ENCODE data around the gene MSH5. TPM values are rescaled to one million over a fixed set of nuclear protein-coding genes. Genes with fewer than 3 reads are reported as not detected.

The MSH5 gene
- total RNA-seq, 3 donors from 2014 or later (not counting 1 experiment from before 2014, with no cell fraction given): 28.2 to 44.6 (median 43.7) TPM

DNA sequence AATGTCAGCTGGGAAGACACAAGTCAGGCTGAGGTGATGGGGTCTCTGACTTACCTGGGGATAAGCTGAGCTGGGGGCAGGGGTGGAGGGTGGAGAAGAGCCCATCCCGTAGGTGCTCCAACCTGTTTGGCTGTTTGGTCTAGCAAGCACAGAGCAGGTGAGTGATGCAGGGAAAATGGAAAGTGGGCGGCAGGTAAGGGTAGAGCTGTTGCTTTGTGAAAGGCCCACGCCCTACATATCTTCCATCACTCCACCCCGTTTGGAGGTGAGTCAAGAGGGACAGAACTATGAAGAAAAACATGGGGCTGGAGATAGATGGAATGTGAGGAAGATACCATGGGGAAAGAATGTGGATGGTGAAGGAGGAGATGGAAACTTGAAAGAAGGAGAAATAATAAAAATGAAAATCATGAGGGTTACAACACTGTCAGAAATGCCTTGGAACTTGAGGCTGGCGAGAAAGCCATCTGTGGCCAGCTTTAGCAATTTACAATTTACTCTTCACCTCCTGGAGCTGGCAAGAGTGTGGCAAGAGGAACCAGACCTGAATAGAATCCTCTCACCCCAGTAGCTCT, 19.5 kb upstream of the MSH5 start:
- intact Hi-C loops (cut with micrococcal nuclease): no loop called here
- DNase-seq (no peak), ATAC-seq (no peak)
- H3K27me3 Mint-ChIP-seq (ENCODE audit: low read depth in 2 of 2): peaks cover 0 to 4% of the 10 kb centered on the region in 2 donors
- Histone ChIP-seq H3K27me3 (ENCODE audit: control insufficient read depth, insufficient read depth, low read length) (no peaks in the 10 kb centered on the region), H3K36me3 (ENCODE audit: control insufficient read depth, insufficient read depth, low read length) (no peaks in the 10 kb centered on the region), H3K9me3 (ENCODE audit: control insufficient read depth, insufficient read depth, low read length) (no peaks in the 10 kb centered on the region), H3K4me3 (ENCODE audit: low read length) (no peak overlapping the region), H3K4me1 (ENCODE audit: control insufficient read depth, insufficient read depth, low read length) (peaks cover 15% of the 10 kb centered on the region), H3K27ac (ENCODE audit: low read length) (no peak overlapping the region)
- WGBS (ENCODE audit: insufficient coverage): 94% methylated on average over 5 of the region's 5 CpGs
- TF ChIP-seq, protein P1, sequence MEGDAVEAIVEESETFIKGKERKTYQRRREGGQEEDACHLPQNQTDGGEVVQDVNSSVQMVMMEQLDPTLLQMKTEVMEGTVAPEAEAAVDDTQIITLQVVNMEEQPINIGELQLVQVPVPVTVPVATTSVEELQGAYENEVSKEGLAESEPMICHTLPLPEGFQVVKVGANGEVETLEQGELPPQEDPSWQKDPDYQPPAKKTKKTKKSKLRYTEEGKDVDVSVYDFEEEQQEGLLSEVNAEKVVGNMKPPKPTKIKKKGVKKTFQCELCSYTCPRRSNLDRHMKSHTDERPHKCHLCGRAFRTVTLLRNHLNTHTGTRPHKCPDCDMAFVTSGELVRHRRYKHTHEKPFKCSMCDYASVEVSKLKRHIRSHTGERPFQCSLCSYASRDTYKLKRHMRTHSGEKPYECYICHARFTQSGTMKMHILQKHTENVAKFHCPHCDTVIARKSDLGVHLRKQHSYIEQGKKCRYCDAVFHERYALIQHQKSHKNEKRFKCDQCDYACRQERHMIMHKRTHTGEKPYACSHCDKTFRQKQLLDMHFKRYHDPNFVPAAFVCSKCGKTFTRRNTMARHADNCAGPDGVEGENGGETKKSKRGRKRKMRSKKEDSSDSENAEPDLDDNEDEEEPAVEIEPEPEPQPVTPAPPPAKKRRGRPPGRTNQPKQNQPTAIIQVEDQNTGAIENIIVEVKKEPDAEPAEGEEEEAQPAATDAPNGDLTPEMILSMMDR (IDR thresholded peaks at IDR 0.05): no peak
- peaks cover 13 to 15% of the 10 kb centered on the region in 2 donors for H3K4me1 Mint-ChIP-seq
- H3K27ac Mint-ChIP-seq: no peak overlapping the region
- no peaks in the 10 kb centered on the region for H3K36me3 Mint-ChIP-seq
- H3K9me3 Mint-ChIP-seq: no peaks in the 10 kb centered on the region
- H3K4me3 Mint-ChIP-seq: no peak overlapping the region

DNA sequence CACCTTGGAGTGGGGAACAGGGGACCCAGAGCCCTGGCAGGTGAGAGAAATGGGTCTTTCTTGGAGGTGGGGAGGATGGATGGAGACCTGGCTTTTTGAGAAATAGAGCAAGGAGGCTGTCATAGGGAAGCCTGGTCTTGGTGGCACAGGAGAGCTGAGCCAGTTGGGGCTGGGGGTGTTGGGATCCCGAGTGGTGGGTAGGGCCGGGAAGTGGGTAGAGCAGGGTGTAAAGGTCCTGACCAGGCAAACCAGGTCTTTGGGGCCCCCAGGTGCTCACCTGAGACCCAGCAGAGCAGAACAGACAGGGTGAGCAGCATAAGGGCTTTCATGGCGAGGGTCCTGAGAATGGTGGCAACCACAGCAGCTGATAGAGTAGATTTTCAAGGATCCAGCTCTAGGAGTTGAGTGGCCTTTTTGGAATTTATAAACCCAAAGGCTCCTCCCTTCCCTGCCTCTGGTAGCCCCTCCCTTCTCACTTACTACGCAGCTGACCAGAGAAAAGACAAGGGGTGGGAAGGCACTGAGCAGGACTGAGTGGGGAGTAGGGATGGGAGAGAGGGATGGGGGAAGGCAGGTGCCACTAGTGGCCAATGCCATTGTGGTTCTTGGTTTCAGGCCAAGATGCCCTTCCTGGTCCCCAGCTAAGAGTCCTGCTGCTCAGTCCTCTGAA, 18.3 kb upstream of the MSH5 start, which contains the start of gene LY6G6C:
TSS of gene LY6G6C (minus strand) at position 396 of the 670 bp plus-strand sequence. CDS start at position 329, 67 bp downstream.
- H3K4me3 Mint-ChIP-seq: no peak within 1 kb of the TSS
- Histone ChIP-seq H3K36me3 (ENCODE audit: control insufficient read depth, insufficient read depth, low read length) (peaks cover 7% of the 10 kb centered on the region), H3K27me3 (ENCODE audit: control insufficient read depth, insufficient read depth, low read length) (no peaks in the 10 kb centered on the region), H3K4me1 (ENCODE audit: control insufficient read depth, insufficient read depth, low read length) (peaks cover 20% of the 10 kb centered on the region), H3K4me3 (ENCODE audit: low read length) (no peak within 1 kb of the TSS), H3K27ac (ENCODE audit: low read length) (no peak within 1 kb of the TSS), H3K9me3 (ENCODE audit: control insufficient read depth, insufficient read depth, low read length) (no peaks in the 10 kb centered on the region)
- peak within 1 kb of the TSS in 1 of 2 donors; percentile 46 for H3K27ac Mint-ChIP-seq
- intact Hi-C loops (cut with micrococcal nuclease): no loop called here
- peaks cover 10% of the 10 kb centered on the region for H3K36me3 Mint-ChIP-seq
- TF ChIP-seq, protein P1 (IDR thresholded peaks at IDR 0.05): no peak
- peaks cover 25% of the 10 kb centered on the region in 2 donors for H3K4me1 Mint-ChIP-seq
- peaks cover 0 to 4% of the 10 kb centered on the region in 2 donors for H3K27me3 Mint-ChIP-seq (ENCODE audit: low read depth in 2 of 2)
- no peak for ATAC-seq
- H3K9me3 Mint-ChIP-seq: no peaks in the 10 kb centered on the region
- 90% methylated on average over 3 of the region's 4 CpGs for WGBS (ENCODE audit: insufficient coverage)
- DNase-seq: no peak

DNA sequence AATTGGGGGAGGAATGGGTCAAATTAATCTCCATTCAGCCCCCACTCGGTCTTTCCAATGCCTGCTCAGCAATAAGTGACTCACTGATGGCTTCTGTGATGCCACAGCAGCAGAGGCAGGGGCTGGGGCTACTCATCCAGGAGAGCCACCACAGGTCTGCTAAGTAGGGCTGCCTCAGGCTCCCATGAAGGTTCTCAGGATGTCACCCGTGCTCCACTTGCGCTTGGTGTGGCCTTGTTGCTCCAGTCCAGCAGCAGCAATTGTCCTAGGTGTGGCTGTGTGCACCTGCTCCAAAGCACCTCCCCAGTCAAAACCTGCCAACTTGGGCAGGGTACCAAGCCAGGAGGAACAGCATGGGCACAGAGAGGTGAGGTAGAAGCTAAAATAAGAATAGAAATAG, 17.6 kb upstream of the MSH5 start:
- no peak overlapping the region for H3K4me3 Mint-ChIP-seq
- no peak for ATAC-seq
- intact Hi-C loops (cut with micrococcal nuclease): no loop called here
- H3K36me3 Mint-ChIP-seq: peaks cover 16% of the 10 kb centered on the region
- H3K27ac Mint-ChIP-seq: no peak overlapping the region
- no peak for DNase-seq
- H3K4me3 ChIP-seq (ENCODE audit: low read length): no peak overlapping the region
- peaks cover 10% of the 10 kb centered on the region for H3K36me3 ChIP-seq (ENCODE audit: control insufficient read depth, insufficient read depth, low read length)
- H3K27ac ChIP-seq (ENCODE audit: low read length): no peak overlapping the region
- peaks cover 31 to 32% of the 10 kb centered on the region in 2 donors for H3K4me1 Mint-ChIP-seq
- no peaks in the 10 kb centered on the region for H3K9me3 Mint-ChIP-seq
- no peaks in the 10 kb centered on the region for H3K9me3 ChIP-seq (ENCODE audit: control insufficient read depth, insufficient read depth, low read length)
- WGBS (ENCODE audit: insufficient coverage): 92% methylated on average over 3 of the region's 3 CpGs
- TF ChIP-seq, protein P1 (IDR thresholded peaks at IDR 0.05): no peak
- no peaks in the 10 kb centered on the region for H3K27me3 ChIP-seq (ENCODE audit: control insufficient read depth, insufficient read depth, low read length)
- peaks cover 25% of the 10 kb centered on the region for H3K4me1 ChIP-seq (ENCODE audit: control insufficient read depth, insufficient read depth, low read length)
- H3K27me3 Mint-ChIP-seq (ENCODE audit: low read depth in 2 of 2): peaks cover 0 to 4% of the 10 kb centered on the region in 2 donors
